ENCODE data around the gene CDIP1.

DNA sequence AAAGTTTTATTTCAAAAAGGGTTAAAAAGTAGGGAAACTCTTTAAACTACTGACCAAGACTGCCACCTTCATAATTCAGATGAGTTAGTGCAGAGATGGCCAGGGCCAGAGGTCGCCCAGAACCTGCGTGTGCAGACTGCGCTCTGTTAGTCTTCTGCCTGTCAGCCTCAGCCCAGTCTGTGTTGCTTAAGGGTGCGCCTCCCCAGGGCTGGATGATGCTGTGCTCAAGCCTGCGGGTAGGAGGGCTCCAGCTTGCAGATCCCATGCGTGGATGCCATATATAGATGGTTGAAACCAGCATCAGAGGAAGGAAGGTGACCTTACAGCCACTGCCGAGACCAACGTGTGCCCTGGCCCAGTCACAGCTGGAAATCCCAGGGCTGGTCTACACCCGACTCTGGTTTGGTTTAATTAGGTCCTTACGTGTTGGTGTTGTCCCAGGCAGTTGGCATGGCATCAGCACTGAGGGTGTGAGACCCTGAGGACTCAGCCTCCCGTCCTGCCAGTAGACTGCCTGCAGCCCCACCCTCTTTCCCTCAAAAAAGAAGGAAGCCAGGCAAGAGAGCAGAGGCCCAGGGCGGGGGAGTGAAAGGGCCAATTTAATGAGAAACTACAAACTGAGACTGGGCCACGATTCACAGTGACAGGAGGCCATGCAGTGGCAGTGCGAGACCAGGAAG, 27.7 kb downstream of the CDIP1 start:
- TF ChIP-seq POLR2A (IDR thresholded peaks at IDR 0.05), result no peak
- TF ChIP-seq, protein P1, sequence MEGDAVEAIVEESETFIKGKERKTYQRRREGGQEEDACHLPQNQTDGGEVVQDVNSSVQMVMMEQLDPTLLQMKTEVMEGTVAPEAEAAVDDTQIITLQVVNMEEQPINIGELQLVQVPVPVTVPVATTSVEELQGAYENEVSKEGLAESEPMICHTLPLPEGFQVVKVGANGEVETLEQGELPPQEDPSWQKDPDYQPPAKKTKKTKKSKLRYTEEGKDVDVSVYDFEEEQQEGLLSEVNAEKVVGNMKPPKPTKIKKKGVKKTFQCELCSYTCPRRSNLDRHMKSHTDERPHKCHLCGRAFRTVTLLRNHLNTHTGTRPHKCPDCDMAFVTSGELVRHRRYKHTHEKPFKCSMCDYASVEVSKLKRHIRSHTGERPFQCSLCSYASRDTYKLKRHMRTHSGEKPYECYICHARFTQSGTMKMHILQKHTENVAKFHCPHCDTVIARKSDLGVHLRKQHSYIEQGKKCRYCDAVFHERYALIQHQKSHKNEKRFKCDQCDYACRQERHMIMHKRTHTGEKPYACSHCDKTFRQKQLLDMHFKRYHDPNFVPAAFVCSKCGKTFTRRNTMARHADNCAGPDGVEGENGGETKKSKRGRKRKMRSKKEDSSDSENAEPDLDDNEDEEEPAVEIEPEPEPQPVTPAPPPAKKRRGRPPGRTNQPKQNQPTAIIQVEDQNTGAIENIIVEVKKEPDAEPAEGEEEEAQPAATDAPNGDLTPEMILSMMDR (IDR thresholded peaks at IDR 0.05), result no peak
